ENCODE measurements around the gene SMDT1. TPM values are rescaled to one million over a fixed set of nuclear protein-coding genes. Genes with fewer than 3 reads are reported as not detected.
"Not testable (repeated sequence)": the region's sequence is repeated elsewhere in the genome, so short reads cannot be mapped to it uniquely, and the experiment has no call there.

The SMDT1 gene
- total RNA-seq, 2 donors from 2014 or later = 9.6 to 11.9 TPM

DNA sequence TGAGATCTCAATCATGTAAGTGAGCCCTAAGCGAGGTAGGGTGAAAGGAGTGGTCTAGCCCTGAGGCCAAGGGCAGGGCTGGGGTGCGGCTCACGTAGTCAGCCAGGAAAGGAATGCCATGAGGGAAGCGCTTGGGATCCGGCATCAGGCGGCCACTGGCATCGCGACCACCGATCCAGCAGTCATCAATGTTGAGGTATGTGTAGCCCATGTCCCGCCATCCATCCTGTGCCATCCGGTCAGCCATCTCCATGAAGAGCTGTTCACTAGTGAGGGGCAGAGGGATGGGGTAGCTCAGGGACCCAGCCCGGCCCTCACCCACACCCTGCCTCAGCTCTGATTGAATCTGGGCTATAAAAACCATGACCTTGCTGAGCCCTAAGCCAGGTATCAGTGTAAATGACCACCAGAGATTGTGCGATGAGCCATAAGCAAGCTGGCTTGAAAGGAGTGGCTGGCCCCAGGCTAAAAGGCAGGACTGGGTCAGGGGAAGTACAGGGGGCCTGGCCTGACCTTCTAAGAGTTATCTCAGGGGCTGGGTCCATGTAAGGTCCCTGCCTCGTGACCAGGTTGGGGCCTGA lies 11.7 kb upstream of the SMDT1 start:
- DNase-seq (ENCODE audit: low spot score) = no peak
- no peak for TF ChIP-seq CTCF (IDR thresholded peaks at IDR 0.05)
- Histone ChIP-seq H3K27ac (no peak overlapping the region), H3K27me3 (no peaks in the 10 kb centered on the region), H3K36me3 (peaks cover 25% of the 10 kb centered on the region), H3K4me3 (no peak overlapping the region), H3K4me1 (peaks cover 0 to 19% of the 10 kb centered on the region in 2 donors), H3K9me3 (no peaks in the 10 kb centered on the region)

DNA sequence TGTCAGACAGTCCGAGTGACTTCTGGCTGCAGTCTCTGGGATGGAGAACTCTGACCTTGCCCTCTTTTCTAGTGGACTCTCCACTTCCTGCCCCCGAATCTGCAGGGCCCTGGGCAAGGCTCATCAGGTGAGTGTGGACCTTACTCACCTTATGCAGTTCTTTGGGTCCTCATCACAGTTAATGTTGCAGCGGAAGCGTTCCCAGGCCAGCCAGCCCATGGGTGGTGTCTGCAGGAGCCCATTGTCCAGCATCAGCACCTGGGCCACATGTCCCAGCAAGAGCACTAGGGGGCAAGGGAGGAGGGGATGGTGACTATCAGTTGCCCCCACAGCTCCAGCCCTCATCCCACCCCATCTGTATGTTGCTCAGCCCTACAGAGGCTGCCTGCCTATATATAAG lies 11.2 kb upstream of the SMDT1 start:
- Histone ChIP-seq H3K4me1 (peaks cover 0 to 23% of the 10 kb centered on the region in 2 donors), H3K27me3 (no peaks in the 10 kb centered on the region), H3K36me3 (peaks cover 25% of the 10 kb centered on the region), H3K27ac (no peak overlapping the region), H3K4me3 (no peak overlapping the region), H3K9me3 (no peaks in the 10 kb centered on the region)
- DNase-seq (ENCODE audit: low spot score) = no peak
- TF ChIP-seq CTCF (IDR thresholded peaks at IDR 0.05) = no peak

DNA sequence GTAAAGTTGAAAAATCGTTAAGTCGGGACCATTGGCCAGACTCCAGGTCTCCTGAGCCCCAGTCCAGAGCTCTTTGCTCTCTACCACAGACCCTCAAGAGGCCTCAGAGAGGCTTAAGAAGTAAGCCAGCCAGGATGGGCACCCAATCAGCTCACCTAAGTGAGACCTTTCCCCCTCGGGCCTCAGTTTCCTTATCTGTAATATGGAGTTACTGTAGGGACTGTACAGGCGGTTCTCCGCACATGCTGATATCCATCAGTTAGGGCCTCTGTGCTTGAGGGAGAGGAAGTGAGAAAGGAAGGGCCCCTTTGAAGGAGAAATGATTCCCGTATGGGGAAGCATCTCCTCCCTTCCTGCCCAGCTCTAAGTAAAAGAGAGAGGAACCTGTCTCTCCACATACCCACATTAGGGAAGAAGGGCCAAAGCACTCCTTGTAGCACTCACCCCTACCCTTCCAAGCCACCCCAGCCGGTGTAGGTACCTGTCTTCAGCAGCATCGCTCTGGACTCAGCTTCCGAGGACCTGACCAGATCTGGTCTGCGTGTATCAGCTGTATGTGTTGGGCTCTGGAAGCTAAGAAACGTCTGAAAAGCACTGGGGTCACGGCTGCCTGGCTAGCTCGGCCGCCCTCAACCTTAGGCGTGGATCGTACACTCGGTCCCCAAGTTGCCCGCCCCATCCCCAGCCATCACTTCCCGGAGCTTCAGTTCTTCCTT lies 9.5 kb upstream of the SMDT1 start:
- no peaks in the 10 kb centered on the region for H3K9me3 ChIP-seq
- TF ChIP-seq CTCF (IDR thresholded peaks at IDR 0.05) = no peak
- H3K36me3 ChIP-seq = peaks cover 20% of the 10 kb centered on the region
- peak overlapping the region; percentile 91 to 96 for H3K27ac ChIP-seq
- H3K27me3 ChIP-seq = no peaks in the 10 kb centered on the region
- H3K4me3 ChIP-seq = peak overlapping the region; percentile 73 to 77
- no peak for DNase-seq (ENCODE audit: low spot score)
- H3K4me1 ChIP-seq = peaks cover 0 to 40% of the 10 kb centered on the region in 2 donors

DNA sequence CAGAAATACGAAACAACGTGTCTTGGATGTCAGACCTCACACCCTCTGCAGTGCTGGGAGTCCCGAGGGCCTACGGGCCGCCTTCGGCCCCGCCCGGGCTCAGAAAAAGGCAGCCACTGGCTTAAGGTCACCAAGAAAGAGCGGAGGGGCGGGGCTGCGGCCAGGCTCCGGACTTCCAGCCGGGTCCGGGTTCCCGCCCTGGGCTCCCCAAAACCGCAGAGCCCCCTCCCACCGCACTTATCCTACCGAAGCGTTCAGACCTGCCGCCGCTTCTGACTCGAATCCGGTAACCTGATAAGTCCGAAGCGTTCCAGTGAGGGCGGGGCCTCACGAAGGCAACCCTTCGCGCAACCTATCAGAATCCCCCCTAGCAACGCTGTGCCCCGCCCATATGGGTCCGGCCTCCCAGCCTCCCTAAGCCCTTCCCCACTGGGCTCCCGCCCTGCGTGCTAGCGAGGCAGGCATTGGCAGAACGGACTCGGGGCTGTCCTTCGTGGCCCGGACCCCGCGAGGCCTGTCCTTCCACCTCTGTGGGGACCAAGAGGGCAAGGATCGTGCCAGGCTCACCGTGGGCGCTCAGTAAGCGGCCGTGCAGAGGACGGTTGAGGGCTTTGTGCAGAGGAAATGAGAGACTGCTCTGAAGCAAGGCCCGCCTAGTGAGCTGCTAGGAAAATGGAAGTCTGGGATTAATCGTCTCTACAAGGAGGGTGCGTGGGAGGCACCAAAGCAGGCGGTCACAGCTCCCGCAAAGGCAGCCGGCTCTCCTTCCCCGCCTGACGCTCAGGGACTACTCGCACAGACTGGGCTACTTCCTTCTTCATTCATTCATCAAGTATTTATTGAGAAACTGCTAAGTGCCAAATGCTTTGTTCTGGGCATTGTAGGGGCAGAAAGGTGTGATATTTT lies 8.7 kb upstream of the SMDT1 start, which contains the start of gene NAGA:
NAGA (minus strand) TSS at position 296 of the 906 bp plus-strand sequence. CDS start 515 bp downstream, outside the sequence.
- Histone ChIP-seq H3K36me3 (peaks cover 14% of the 10 kb centered on the region), H3K27ac (peak within 1 kb of the TSS; percentile 91 to 96), H3K4me3 (peak within 1 kb of the TSS; percentile 73 to 77), H3K9me3 (no peaks in the 10 kb centered on the region), H3K4me1 (peaks cover 0 to 47% of the 10 kb centered on the region in 2 donors), H3K27me3 (no peaks in the 10 kb centered on the region)
- DNase-seq (ENCODE audit: low spot score) = peak; percentile 97
- TF ChIP-seq CTCF (IDR thresholded peaks at IDR 0.05) = no peak

- H3K36me3 ChIP-seq = peaks cover 11% of the 10 kb centered on the region
- not testable (repeated sequence) for DNase-seq (ENCODE audit: low spot score); H3K9me3 ChIP-seq; H3K27me3 ChIP-seq
- H3K4me3 ChIP-seq = peak overlapping the region in 1 of 2 donors; percentile 73
- H3K27ac ChIP-seq = peak overlapping the region; percentile 91 to 96
- H3K4me1 ChIP-seq = peaks cover 0 to 47% of the 10 kb centered on the region in 2 donors
Observed at GRCh38 chr22:42071508-42071907, 8.0 kb upstream of the SMDT1 start.
